Measurements from ENCODE around the gene MCAM.

Gene MCAM

GRCh38 chr11:119345685-119346084 is 28.8 kb upstream of the MCAM start:
- in situ Hi-C loops (cut with MboI; ENCODE audit: low sequenced_read_pairs), result no loop called here

DNA sequence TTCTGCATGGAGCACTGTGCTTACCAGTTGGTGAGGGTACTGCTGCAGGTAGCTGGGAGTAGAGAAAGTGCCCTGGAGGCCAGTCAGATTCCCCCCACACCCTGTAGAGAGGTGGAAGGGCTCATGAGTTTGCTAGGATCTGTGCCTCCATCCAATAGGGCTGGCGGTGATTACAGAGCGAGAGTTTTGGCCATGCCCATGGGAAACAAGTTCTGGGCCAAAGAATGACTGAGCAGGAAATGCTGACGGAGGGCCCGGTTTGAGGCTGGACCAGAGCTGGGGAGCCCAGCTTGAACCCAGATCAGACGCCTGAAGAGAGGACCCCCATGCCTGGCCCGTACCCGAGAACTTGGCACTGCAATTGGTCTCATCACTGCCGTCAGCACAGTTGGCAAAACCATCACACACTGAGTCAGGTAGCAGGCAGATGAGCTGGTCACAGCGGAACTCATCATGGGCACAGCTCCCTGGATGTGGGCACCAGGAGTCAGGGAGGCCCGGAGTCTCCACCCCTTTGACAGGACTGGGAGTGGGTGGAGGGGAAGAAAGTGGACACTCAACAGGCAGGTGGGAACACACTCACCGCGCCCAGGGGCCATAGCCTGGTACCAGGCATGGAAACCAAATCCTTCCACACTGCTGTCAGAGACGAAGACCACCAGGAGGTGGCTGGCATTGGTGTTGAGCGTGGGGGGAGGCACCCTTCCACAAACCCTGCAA is 27.5 kb upstream of the MCAM start:
- in situ Hi-C loops (cut with MboI; ENCODE audit: low sequenced_read_pairs), result no loop called here

GRCh38 chr11:119343726-119344125 is 26.8 kb upstream of the MCAM start:
- in situ Hi-C loops (cut with MboI; ENCODE audit: low sequenced_read_pairs), result no loop called here

DNA sequence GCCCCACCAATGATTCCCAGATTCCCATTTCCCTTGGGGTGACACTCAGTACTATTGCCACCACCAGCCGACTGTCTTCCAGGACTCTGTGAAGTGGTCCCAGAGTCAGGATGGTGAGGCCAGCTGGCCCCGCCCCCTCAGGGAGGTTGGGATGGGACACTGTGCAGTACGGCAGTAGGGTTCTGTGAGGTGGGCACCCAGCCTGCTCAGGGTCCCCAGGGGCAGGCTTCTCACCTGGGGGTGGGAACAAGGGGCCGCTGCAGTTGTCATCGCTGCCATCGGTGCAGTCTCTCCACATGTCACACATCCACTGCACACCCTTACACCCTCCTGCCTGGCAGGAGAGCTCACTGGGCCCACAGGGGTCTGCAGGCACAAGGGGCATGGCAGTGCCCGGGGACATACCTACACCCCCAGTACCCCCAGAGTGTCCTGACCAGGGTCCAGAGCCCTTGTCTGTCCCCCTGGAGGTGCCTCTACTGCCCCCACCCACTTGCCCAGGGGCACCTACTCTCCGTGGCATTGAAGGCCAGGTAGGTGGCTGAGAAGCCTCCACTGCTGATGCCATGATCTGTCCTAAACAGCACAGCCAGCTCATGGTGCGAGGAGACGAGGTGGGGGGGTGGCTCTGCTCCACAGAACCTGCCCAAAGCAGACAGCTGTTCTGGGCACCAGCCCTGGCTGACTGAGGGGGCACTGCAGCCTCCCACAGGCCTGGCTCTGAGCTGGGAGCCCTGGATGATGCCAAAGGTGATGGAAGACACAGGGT is 25.6 kb upstream of the MCAM start:
- in situ Hi-C loops (cut with MboI; ENCODE audit: low sequenced_read_pairs), result no loop called here

GRCh38 chr11:119342023-119342300 is 25.0 kb upstream of the MCAM start:
- in situ Hi-C loops (cut with MboI; ENCODE audit: low sequenced_read_pairs), result no loop called here

DNA sequence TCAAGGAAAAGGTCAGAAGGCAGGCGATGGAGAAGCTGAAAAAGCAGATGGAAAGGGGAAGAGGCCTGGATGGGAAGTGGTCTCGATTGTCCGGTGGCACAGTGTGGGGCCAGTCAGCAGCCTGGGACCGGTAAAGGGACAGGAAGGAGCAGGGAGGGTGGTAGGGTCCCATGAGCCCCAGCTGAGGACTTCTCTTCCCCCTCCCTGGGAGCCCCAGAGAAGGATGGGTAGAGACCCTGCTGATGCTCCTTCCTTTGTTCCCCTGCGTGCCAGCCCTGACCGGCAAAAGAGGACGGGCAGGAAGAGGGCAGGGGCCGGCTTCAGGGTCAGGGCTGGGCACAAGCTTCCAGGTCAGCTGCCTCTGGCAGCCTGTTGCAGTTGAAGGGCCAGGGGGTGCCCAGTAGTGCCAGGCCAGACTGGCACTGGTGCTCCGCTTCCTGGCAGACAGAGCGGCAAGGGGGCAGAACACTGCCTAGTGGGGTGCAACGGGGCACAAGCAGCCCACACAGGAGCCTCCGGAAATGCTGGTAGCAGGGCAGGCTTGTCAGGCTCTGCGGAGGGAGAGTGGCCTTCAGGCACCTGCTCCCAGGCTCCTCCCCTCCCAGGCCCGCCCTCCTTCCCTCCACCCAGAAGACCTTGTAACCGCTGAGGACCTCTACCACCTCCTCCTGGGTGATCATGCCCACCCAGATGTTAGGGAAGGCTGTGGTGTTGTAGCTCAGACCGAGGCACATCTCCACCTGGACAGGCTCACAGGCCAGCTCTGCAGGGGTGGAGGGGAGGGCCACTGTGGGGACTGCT is 24.5 kb upstream of the MCAM start:
- in situ Hi-C loops (cut with MboI; ENCODE audit: low sequenced_read_pairs), result no loop called here

DNA sequence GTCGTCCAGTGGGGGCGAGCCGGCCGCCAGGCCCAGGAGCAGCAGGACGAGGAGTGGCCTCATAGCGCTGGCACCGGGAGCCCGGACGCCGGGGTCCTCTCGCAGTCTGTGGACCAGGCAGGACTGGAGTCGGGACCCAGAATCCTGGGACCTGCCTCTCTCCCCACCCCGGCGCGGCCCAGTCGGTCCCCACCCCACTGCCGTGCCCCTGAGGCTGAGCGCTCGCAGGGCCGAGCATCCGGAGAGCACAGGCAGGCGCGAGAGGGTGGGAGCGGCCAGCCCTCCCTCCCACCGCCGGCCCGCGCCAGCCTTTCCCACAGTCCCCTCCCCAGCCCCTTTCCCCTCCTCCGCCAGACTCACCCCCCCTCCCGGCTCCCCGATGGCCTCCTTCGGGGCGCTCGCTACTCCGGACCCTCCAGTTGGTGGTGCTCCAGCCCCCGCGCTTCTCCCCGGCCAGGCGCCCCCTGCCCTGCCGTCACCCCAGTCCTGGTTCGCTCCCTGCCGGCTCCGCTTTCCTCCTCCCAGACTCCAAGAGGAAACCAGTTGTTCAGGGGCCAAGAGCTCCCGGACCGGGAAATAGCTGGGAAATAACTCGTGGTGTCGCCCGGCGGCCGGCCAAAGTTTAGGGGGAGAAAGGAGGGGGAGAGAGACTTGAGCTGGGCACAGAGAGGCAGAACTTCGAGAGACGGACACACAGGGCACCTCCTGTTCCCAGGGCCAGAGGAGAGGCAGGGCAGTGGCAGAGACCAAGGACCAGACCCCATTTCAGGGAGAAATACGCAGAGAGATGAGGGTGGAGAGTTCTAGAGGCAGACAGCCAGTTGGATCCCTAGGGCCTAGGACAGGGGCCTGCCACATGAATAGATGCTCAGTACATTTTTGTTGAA is 23.6 kb upstream of the MCAM start, which contains the start of gene C1QTNF5:
TSS of gene C1QTNF5 (minus strand) at position 549 of the 887 bp plus-strand sequence. CDS start at position 63, 486 bp downstream.
- in situ Hi-C loops (cut with MboI; ENCODE audit: low sequenced_read_pairs), result no loop called here

DNA sequence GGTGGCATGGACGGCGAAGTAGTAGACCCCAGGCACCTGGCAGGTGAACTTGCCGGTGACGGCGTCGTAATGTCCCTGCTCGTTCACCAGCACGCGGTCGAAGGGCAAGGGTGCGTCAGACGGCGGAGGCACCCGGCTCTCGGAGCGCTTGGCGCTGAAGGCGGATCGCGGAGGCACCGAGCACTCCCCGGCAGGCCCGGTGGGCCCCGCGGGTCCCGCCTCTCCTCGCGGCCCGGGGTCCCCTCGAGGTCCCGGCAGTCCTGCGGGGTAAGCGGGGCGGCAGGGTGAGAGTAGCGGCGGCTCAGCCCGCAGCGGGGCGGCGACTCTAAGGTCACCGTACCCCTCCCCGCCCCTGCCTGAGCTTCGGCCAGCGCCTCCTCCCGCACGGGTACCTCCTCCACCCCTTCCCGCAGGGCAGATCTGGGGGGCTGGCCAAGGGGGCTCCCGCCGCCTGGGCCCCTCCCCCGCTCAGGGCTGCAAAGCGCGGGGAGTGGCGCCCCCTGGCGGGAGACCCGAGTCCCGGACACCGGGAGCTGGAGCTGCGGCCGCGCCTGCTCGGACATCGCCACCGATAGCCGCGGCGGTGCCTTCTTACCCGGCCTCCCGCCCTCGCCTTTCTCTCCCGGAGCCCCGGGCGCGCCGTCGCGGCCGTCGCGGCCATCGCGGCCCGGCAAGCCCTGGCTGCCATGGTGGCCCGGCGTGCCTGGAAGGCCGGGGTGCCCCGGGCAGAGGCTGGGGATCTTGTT is 22.8 kb upstream of the MCAM start:
- in situ Hi-C loops (cut with MboI; ENCODE audit: low sequenced_read_pairs), result no loop called here

GRCh38 chr11:119338965-119339588 is 22.1 kb upstream of the MCAM start:
- in situ Hi-C loops (cut with MboI; ENCODE audit: low sequenced_read_pairs), result no loop called here

DNA sequence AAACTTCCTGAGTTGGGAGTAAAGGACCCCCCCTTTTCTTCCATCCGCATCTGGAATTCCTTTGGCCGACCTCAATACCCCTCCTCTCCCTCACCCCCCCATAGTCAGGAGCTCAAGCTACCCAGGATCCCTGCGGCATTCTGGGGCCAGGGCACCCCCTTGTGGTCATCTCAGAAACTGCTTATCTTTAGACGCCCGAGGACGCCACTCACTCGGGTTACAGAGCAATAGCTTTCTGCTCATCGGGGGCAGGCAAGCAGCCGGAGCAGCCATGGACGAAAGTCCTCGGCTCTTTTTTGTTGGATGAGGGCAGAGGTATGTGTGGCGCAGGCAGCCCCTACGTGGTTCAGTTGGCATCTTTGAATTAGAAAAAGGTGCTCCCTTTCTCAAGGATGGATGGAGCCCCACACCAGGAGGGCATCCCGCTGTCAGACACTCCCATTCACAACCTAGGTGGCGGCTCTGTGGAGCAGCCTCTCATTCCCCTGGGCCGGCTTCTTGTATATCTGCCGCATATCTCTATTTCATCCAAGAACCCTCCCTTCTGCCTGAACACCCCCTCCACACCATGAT is 21.5 kb upstream of the MCAM start:
- in situ Hi-C loops (cut with MboI; ENCODE audit: low sequenced_read_pairs), result no loop called here

DNA sequence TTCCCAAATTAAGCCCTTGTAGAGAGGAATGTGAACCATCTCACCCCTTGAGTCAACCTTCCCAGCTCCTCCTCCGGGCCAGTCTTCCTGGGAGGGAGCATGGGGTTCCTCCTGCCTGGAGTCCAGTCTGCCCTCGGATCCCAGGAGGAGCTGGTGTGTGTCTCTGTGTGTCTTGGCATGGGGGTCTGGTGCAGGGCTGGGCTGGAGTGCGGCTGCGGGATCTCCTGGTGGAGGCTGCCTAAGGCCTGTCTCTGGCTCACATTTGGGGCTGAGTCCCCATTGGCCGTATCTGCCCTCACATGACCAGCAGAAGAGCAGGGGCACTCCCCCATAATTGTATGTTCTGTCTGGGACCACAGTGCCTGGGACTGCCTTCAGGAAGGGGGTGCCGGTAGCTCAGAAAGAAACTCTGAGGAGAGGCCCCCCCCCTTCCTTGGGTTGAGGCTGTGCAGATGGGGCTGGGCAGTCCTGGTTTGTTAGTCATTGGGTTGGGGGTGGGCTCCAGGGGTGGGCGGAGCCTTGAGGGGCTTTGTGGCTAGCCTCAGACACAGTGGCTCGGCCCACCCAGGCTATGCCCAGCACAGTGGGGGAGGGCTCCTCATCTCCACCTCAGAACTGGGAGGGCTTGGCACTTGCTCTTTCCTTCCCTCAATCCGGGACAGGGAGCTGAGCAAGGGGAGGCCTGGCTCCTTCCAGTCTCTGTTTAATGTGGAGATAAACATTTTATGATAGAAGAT is 20.8 kb upstream of the MCAM start:
- in situ Hi-C loops (cut with MboI; ENCODE audit: low sequenced_read_pairs), result no loop called here

DNA sequence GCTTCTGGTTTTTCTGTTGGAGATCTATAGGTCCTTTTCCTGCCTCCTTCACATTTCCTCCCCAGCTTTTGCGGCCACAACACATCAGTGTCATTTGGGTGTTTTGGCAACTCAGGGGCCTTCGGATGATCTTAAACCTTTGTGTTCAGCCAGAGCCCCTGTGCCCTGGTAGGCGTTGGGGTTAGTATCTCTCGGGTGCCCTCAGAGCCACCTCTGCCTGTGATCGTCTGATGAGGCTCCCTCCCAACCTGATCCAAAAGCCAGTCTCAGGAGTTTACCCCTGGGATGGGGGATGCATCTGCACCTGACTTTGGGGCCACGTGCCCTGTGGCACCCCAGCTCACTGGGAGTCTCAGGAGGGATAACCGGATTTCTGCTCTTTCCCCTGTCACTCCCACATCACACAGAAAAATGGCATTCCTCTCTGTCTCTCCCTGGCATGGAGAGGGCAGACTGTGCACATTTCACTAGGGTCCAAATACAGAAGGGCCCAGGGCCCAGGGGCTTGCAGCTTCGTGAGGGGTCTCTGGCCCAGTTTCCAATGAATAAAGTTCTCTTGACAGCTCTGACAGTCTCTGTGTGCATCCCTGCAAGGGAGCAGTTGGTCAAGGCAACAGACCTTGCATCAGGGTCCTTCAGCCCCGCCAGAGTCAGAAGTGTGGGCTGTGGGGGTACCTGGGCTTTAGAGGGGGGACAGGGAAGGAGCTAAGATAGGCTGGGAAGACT is 20.0 kb upstream of the MCAM start:
- in situ Hi-C loops (cut with MboI; ENCODE audit: low sequenced_read_pairs), result no loop called here

DNA sequence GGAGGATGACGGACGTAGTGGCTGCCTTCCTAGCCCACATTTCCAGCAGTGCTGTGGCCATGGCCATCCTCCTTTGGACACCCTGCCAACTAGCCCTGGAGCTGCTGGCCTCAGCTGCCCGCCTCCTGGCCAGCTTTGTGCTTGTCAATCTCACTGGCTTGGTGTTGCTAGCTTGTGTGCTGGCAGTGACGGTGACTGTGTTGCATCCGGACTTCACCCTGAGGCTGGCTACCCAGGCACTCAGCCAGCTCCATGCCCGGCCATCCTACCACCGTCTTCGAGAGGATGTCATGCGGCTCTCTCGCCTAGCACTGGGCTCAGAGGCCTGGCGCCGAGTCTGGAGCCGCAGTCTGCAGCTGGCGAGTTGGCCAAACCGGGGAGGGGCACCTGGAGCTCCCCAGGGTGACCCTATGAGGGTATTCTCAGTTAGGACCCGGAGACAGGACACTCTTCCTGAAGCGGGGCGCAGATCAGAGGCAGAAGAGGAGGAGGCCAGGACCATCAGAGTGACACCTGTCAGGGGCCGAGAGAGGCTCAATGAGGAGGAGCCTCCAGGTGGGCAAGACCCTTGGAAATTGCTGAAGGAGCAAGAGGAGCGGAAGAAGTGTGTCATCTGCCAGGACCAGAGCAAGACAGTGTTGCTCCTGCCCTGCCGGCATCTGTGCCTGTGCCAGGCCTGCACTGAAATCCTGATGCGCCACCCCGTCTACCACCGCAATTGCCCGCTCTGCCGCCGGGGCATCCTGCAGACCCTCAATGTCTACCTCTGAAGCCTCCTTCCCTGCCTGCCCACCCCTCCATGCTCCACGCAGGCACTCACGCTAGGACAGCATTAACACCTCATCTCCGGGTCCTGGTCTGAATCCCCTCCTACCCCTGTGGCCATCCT is 19.0 kb upstream of the MCAM start:
- in situ Hi-C loops (cut with MboI; ENCODE audit: low sequenced_read_pairs), result no loop called here

- in situ Hi-C loops (cut with MboI; ENCODE audit: low sequenced_read_pairs), result no loop called here
Measured at GRCh38 chr11:119335091-119335654, 18.2 kb upstream of the MCAM start.

DNA sequence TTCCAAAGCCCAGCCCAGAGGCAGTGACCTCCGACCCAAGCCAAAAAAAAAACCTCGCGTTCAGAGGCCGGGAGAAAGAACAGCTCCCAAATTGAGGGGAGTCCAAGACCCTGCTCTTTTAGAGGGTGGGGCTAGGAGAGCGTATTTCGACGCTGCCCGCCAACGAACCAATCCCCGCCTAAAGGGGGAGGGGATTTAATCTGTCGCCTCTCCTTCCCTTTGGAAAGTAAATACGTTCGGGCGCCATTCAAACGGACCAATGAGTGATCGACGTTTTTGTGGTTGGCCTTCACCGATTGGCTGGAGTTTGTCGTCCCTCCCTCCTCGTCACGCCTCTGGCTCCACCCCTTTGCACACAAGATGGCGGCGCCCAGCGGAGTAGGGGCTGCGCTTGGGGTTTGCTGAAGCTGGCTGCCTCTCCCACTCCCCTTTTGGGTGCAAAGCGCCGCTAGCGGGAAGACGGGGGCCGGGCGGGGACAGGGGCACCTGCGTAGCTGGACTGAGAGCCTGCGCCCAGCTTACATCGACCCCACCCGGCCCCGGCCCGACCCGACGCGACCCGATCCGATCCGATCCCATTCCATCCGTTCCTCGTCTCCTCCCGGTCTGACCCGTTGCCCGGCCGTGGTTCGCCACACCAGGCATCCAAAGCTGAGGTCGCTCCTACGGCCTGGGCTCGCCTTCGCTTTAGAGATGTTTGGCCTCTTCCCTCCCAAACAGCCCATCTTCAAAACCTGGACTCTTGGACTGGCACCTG is 17.4 kb upstream of the MCAM start, which contains the start of gene RNF26:
TSS of gene RNF26 (plus strand) at position 354 of the 757 bp plus-strand sequence. CDS start 596 bp downstream, outside the sequence.
- in situ Hi-C loops (cut with MboI; ENCODE audit: low sequenced_read_pairs), result no loop called here

All from HL-60/S4 (cell line).